Endometrial microvascular endothelial cells (primary cell): Measurements from ENCODE around the gene GLIS2. TPM values are rescaled to one million over a fixed set of nuclear protein-coding genes. Genes with fewer than 3 reads are reported as not detected.

ENCODE experiments used
- in situ Hi-C: cut with HindIII; loops from 2 replicates; pipeline ENCODE4 v1.10.0; 2017; ENCODE audit warnings: low sequenced_read_pairs, low pct_unique_long_range_greater_than_20kb; ENCODE audit errors: inconsistent ontology term
- total RNA-seq: library from RNA; depleted of rRNA; stranded (reverse); fragments of >200 nt; gene quantifications from one replicate; pipeline ENCODE4 v1.2.3, GENCODE V29; 2015; ENCODE audit errors: inconsistent ontology term

Gene GLIS2
- total RNA-seq, 1 donor from 2014 or later = 2.8 TPM

- in situ Hi-C loops = no loop called here
These were observed 44.7 kb downstream of the GLIS2 start for GRCh38 chr16:4360538-4361021.

DNA sequence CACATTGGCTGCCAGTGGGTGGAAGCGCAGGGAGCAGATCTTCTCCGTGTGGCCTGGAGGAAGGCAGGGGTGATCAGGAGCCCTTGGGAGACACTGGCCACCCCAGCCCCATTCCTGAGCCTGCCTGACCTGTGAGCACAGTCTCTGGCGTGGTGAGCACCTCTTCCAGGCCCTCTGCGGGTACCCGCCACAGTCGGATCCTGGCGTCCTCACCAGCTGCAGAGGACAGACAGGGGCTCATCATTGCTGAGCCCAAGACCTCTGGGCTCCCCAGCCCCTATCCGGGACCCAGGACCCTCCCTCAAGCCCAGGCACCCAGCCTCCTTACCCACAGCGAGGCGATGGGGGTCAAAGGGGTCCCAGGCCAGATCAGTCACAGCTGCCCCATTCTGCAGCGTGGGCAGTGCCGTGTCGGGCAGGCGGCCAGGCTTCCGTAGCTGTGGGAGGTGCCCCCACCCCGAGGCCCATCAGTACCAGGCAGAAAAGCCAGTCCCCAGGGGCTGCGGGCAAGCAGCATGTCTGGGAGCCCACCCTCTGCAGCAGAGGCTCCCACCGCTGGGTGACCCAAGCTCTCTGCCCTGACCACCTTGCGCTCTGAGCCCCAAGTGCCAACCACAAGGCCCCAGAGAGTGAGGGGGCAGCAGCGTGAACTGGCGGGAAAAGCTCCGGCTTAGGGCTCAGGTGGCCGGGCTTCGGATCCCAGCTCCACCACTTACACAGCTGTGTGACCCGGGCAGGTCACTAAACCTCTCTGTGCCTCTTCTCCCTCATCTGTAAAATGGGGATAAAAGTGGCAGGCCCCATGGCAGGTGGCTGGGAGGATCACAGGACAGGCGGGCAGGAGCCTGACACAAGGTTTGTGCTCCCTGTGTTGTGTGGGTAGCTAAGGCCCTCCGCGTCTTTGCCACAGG lies 45.4 kb downstream of the GLIS2 start:
- in situ Hi-C loops = no loop called here

- in situ Hi-C loops = no loop called here
These were observed 46.1 kb downstream of the GLIS2 start for GRCh38 chr16:4361944-4362311.

GRCh38 chr16:4362476-4363135 lies 46.7 kb downstream of the GLIS2 start:
- in situ Hi-C loops = no loop called here

- in situ Hi-C loops = no loop called here
These were observed 48.5 kb downstream of the GLIS2 start for GRCh38 chr16:4364196-4365013.

DNA sequence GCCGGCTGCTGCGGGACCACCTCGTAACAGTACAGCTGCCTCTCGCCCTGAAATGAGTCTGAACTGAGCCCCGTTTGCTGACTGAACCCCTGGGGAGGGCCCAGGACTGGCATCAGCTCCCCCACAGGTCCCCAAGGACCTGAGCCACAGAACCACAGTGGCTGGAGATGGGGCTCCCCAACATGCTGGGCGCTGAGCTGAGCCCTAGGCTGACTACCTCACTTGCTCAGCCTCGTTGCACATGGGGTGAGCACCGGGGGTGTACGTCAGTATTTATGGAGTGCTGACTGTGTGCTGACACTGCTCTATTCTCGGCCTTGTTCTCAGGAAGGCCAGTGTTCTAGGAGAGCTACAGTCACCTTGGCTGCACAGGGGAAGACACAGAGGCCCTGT lies 49.1 kb downstream of the GLIS2 start:
- in situ Hi-C loops = no loop called here

GRCh38 chr16:4365615-4366014 lies 49.7 kb downstream of the GLIS2 start:
- in situ Hi-C loops = no loop called here

DNA sequence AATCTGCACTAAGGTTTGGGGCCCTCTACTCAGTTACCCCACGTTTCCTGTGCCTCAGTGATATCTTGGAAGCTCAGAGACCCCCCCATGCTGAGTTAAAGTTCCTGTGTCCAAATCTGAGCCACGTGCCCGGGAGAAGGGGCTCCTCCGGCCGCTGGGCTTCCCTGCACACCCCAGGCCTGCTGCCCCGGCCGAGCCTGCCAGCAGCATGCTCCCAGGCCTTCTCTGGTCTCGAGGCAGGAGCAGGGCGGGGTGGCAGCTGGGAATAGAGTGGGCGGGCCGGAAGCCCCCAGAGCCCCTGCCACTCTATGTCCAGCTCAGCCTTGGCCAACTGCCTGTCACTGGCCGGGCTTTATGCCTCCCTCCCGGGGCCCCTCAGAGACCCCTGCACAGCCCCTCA lies 50.1 kb downstream of the GLIS2 start:
- in situ Hi-C loops = no loop called here

GRCh38 chr16:4367393-4367856 lies 51.6 kb downstream of the GLIS2 start:
- in situ Hi-C loops = no loop called here

DNA sequence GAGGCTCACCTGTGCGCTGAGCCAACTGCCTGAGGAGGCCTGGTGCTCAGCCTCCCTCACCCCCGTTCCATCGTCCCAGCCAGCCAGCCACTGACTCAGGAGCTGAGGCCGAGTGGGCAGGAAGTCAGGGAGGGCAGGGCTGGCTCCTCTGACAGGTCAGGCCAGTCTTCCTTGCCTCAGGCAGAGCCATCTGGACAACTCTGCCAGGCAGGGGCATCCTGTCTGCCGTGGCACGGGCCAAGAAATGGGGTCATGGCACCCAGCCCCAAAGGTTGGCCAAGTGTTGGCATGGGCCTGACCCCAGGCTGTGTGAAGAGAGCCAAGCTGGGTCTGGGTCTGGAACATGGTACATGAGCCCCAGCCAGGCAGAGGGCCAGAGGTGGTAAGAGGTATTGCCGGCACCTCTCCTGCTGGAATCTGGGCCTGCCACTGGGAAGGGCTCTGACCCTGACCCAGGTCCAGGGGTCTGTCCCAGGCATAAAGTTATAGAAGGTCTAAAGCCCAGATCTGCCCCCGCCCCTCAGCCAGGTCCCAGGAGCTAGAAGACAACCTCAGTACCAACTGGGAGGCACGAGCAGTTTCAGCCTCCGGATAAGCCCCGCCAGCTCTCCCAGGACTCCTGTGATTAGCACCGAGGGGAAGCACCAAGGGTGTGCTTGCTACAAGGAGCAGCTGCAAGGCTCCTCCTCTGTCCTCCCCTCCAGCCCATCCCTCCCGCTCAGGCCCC lies 53.3 kb downstream of the GLIS2 start:
- in situ Hi-C loops = no loop called here

DNA sequence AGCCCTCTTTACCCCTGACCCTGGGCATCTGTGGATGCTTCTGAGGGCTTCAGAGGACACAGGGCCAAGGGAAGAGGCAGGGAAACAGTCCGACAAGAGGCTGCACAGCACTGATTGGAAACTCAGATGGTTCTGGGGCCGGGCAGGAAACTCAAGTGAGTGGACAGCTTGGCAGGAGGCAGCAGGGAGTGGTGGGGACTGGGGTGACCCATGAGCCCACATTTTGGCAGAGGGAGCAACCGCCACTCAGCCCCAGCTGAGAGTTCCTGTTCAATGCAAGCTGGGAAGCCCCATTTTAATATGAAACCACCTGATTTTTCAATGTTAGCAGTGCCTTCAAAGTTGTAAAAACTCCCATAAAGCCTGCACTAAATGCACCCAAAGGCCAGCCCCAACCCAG lies 54.3 kb downstream of the GLIS2 start:
- in situ Hi-C loops = no loop called here

DNA sequence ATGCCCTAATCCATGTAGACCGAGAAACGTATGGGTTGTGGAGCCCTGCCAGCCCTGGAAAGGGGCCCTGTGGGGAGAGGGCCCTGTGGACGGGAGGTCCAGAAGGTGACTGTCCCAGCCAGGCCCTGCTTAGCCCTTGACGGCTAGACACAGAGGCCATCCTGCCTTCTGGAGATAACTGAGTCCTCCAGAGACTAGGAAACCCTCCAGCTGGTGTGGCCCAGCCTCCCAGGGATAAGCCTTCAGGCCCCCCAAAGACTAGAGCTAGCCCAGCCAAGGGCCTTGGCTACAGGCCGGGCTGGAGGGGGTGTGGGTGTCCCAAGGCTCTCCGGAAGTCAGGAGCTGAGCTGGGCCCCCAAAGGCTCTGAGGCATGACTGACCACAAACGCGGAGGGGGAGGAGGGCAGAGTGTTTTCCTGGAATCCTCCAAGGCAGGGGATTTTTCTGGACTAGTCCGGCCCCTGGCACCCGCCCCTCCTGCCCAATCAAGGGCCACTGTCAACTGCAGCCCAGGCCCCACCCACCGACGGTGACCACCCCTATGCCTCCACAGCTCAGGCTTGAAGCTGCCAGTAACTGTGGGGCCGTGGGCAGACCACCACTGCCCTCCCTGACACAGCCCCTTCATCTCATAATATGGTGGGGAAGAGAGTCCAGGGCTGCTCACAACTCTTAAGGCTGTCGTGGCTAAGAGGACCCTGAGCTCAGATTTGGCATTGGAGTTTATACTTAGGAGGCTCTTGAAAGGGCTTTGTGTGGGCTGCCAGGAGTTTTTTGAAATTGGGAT lies 54.9 kb downstream of the GLIS2 start:
- in situ Hi-C loops = no loop called here

GRCh38 chr16:4371357-4372000 lies 55.6 kb downstream of the GLIS2 start, which contains the start of gene VASN:
TSS of gene VASN (plus strand) at chr16:4371848. CDS start at chr16:4380878, 9,030 bp downstream.
- in situ Hi-C loops = no loop called here

GRCh38 chr16:4372001-4372577 lies 56.2 kb downstream of the GLIS2 start:
- in situ Hi-C loops = no loop called here

DNA sequence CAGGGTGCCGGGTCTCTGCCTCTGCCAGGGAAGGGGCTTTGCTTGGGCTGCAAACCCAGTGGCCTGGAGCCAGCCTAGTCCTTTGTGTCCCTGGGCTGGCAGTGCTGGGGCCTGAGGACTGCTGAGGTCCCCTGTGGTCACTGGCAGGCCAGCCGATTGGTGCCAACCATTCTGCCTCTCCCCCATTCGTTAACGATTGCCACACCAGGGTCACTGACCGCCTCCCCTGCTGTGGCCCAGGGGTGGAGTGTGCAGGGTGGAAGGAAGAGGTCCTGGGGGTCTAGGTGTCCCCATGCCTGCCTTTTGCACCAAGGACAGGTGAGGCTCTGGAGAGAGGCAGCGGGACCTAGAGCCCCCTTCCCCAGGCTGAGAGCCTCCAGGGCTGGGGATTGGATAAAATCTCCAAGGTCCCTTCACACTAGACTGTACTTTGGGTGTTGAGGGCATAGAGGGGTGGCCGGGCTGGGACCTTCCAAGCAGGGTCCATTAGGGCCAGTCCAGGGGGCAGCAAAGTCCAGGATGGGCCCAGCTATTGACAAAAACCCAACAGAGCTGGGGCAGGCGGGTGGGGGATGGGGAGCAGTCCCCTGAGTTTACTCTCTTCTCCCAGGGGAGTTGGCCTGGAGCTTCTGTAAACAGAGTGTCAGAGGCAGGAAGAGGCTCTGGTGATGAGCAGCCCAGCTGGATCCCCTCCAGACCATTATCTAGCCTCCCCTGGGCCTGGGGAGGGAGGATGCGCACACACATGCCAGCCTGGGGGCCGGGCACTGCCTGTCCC lies 56.9 kb downstream of the GLIS2 start:
- in situ Hi-C loops = no loop called here

DNA sequence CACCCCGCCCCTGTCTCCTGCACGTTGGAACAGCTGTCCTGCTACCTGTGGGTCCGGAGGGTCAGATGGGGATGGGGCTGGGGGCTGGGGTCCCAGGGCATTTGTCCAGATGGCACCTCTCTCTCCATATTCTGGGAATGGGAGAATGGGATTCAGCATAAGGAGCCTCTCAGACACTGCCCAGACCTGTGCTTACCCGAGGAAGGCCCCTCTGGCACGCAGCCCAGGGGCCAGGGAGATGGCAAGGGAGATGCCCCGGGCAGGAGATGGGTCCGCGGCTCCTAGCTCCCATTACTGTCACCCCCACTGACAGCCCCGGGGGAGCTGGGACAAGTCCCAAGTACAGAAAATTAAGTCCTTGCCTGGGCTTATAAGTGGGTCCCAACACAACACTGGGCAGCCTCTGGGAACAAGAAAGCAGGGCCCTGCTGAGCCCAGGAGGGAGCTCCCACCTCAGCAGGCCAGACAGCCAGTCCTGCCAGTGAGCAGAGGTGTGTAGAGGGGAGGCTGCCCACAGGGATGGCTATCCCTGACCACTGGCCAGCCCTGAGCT lies 57.6 kb downstream of the GLIS2 start:
- in situ Hi-C loops = no loop called here
